ENCODE results near the gene HOXB4.

The HOXB4 gene

DNA sequence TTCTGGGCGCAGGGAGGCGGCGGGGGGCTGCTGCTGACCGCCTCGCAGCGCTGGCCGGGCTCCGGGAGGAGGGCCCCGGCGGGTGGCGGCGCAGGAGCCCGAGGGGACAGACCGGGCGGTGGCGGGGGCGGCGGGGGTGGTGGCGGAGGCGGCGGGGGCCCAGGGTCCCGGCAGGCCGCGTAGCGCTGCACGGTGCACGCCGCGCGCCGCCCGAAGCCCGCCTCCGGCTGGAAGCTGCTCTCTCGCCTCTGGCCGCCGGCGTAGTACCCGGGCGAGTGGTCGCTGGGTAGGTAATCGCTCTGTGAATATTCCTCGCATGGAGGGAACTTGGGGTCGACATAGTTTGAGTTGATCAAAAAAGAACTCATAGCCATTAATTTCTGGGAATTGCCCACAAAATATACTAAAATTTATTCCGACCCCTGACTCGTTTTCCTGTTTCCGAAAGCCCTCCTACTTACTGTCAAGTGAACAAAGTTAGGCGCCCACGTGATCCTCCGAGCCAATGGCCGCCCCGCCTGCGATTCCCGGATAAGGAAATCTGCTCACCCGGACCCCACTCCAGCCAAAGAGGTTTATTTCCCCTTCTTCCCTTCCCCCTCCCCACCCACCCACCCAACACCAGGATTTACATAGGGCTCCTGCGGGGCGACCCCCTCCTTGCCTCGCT is at the start of gene HOXB4:
Gene HOXB4, minus strand, starts transcription at position 405 of the 670 bp plus-strand sequence. Its CDS starts 31 bp downstream, at position 374.
- peak in 1 of 2 donors; percentile 43 for DNase-seq (ENCODE audit: low read depth in 2 of 2)

GRCh38 chr17:48627118-48627597 is 49.0 kb upstream of the HOXB4 start:
- no peak for DNase-seq (ENCODE audit: low read depth in 2 of 2)

GRCh38 chr17:48626245-48627117 is 48.3 kb upstream of the HOXB4 start, which contains the start of gene HOXB9:
Gene HOXB9, minus strand, starts transcription at chr17:48626358. Its CDS starts 89 bp downstream, at chr17:48626269.
- no peak for DNase-seq (ENCODE audit: low read depth in 2 of 2)

DNA sequence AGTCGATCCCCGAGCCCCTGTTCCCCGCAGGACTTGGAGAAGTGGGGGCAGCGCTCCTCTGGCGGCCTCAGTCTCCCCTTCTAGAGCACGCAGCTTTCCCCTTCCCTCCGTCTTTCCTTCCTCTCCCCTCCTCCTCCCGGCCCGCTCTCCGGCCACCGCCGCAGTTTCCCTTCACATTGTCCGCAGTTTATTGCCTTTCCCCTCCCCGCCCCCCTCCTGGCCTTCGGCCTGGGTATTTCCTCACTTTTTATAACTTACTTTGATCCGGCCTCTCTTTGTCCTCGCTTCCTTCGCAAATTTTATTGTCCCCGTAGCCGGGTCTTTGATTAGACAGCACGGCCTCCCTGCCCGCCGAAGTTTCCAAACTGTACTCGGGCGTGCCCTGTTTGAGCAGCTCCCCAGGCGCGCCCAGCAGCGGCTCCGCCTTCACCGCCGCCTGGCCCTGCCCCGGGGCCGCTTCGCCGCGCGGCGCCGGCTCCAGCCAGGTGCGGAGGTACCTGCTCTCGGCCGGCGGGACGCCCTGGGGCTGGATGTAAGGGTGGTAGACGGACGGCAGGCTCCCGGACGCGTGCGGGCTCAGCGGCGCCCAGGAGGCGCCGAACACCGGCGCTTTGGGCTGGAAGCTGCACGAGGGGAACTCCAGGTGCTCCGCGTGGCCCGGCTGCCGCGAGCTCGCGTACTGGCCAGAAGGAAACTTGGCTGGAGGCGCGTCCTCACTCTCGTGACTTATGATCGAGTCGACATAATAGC is 47.5 kb upstream of the HOXB4 start:
- DNase-seq (ENCODE audit: low read depth in 2 of 2), result no peak

DNA sequence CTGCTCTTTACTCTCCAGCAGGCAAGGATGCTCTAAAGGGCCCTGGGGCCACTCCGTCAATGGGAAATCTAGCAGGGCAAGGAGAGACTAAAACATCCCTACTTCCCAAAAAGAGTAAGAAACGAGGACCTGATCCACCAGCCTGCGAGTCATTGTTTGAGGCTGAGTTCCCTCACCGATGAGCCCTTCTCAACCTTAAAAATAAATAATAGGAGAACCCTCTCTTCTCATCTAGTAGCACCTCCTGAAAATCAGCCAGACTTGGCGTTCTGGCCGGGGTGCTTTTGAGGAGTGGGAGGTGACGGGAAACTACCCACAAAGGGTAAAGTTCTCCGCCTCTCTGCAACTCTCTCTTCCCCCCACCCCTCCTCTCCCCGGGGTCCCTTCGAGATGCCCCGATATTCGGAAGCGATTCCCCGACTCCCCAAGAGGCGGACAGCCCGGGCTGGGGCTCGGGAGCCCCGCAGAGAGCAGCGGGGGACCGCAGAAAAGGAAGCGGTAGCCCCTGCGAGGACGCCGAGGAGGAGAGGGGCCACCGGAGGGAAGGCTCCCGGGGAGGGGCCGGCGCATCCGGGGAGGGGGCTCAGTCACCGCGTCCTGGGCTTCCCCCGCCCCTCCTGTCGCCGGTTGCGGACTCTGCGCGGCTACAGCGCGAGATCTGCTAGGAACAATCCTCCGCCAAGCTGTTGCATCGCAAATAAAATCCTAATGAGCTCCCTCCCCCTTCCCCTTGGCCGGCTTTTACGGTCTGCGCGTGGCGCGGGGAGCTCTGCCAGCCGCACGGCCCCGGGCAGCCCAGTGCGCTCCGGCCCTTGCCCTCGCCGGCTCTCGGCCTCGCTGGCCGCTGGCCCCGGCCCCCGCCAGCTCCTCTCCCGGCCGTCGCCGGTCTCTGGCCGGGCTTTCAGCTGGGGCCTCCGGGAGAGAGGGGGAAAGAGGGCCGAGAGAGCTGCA is 46.7 kb upstream of the HOXB4 start:
- DNase-seq (ENCODE audit: low read depth in 2 of 2), result no peak

DNA sequence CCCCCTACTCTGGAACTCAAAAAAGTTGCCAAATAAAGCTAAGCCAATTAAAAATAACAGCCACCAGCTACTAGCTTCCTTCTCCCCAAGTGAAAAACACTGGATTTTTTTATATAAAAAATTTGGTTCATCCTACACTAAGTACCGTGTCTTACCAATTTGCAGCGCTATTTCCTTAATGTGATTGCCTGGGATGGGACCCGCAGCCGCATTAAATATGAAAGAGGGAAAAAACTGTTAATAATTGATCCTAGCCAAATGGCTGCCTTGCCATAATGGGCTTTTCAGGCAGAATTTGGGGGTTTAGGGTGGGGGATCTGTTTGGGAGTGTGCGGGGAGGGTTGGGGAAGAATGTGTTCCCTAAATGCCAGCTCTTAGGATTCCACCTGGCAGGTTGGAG is 46.0 kb upstream of the HOXB4 start:
- no peak for DNase-seq (ENCODE audit: low read depth in 2 of 2)

GRCh38 chr17:48623583-48623982 is 45.4 kb upstream of the HOXB4 start:
- DNase-seq (ENCODE audit: low read depth in 2 of 2), result no peak

DNA sequence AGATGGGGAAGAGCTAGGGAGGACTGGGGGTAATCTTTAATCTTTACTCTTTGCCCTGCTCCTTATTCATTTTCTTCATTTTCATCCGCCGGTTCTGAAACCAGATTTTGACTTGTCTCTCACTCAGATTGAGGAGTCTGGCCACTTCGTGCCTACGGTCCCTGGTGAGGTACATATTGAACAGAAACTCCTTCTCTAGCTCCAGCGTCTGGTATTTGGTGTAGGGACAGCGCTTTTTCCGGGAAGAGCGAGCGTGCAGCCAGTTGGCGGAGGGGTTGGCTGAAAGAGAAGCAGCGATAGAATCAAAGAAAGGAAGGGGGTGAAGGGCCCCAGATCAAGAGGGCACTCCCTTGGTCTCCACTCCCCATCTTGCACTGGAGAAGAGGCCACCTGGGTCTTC is 44.7 kb upstream of the HOXB4 start:
- no peak for DNase-seq (ENCODE audit: low read depth in 2 of 2)

DNA sequence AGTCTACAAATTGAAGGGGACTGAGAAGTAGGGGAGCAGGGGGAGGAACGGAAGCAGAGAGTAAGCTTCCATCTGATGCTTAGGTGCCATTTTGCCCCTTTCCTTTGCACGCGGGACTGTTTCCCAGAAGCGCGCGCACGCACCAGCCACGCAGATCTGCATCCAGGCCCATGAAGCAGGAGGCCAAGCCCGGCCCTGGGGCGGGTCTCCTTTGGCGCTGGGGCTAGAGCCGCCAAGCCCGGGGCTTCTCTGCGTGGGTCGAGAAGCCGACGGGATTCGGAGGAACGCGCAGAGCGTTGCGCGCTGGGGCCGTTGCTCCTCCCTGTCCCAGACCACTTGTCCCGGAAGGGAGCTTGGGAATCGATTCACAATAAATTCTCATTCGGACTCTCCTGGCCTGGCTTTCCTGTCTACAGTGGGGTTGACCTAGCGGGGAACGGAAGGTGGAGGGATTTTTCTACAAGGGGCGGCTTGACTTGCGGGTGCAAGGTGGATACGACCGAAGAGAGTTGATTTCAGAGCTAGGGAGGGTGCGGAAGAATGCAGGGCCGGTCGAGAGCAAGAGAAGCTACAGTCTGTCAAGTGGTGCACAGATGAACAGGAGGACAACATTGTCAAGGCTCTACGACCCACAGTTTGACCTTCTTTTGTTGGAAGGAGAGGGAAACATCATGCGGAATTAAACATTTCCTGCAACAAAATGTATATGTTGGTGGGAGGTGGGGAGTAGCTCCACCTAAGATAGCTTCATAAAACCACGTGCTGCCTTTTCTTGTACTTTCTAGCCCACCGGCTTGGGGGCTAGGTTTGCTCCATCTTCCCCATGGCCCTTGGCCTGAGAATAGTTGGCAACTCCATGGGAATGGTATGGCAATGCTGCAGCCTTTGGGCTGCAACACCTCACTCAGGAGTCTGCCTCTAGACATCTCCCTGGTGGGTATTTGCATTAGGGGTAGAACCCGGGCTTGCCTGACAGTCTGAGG is 43.6 kb upstream of the HOXB4 start:
- DNase-seq (ENCODE audit: low read depth in 2 of 2), result no peak

GRCh38 chr17:48620461-48621139 is 42.5 kb upstream of the HOXB4 start:
- DNase-seq (ENCODE audit: low read depth in 2 of 2), result no peak

GRCh38 chr17:48619826-48620449 is 41.8 kb upstream of the HOXB4 start:
- no peak for DNase-seq (ENCODE audit: low read depth in 2 of 2)

DNA sequence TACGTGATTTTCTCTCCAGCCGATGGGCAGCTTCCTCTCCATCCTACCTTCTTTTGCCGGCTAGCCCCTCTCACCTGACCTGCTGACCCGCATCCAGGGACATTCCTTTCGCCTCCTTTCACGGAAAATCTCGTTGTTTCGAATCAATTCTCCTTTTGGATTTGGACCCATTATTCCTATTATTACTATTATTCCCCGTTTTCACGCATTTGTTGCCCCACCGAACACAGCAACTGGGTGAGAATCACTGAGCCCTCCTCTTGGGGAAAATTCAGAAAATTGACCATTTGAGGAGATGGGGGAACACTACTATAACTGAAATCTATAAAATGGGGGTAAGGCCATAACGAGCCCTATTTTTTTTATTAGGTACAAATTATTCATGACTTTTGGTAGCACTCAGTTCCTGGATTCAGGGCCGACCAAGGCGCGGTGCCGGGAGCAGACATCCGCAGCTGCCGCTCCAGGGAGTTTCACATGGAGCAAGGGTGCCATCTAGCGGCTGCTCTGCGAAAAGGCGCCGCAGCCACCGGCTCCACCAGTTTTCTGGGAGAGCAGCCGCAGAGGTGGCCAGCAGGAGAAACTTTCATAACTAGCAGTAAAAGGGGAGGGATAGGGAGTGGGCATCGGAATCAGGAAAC is 40.2 kb upstream of the HOXB4 start:
- DNase-seq (ENCODE audit: low read depth in 2 of 2), result peak; percentile 62 to 73

DNA sequence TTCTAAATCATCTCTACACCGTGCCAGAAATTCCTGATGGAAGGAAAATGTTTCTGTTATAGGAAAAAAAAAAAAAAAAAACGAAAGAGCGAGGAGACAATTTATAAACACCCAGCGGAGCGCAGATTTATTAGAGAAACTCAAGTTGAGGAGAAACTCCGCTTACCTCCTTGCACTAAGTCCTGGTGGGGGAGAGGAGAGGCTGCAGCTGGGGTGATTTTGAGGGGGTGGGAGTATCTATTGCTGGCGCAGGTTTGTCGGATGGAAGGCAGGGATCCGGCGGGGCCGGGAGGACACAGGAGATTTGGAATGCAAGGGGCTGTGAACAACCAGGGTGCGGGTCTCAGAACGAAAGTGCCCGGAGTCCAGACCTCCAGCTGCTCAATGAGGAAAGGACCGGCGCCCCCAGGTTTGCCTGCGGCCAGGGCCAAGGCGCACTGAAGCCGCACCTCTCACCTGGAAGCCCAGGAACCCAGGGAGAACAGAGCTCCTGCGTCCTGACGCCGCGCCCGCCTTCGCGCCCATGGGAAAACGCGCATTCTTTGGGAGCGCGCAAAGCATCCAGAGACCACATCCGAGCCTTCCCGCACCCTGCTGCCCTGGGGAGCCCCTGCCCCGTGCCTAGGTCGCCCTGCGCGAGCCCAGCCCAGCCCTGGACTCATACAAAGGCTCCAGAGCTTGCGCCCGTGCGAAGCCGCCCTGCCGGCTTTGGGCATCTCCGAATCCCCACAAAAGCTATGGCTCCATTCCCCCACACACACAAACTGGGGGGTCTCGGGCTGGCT is 39.5 kb upstream of the HOXB4 start:
- DNase-seq (ENCODE audit: low read depth in 2 of 2), result no peak

DNA sequence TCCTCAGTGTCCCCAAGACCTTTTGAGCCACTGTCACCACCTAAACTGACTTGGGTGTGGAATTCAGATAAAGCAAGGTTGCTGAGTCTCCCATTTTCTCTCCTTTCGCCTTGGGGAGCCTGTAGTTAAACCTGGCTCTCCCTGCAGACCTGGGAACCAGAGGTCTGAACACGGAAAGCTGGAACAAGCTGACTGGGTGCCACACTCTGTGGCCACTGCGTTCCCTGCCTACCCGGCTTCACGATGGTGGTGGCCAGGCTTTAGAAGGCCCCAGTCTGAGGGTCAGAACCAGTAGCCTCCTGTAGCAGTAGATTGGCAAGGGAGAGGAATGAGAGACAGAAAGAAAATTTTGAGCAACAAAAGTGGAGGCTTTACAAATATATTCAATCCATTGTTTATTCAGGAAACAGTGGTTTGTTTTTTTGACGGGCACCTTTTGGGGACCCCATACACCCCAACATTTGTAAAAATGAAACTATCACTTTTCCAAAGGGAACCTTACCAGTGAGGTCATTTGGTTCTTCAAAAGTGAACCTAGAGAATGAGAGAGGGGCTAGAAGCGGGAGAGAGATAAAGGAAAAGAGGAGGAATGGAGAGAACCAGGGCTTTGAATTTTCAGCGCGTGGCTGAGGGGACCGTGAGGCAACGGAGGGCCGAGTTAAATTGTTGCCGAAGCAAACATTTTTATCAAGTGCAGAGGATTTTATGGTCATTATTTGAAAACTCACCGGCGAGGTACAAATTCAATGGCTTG is 38.7 kb upstream of the HOXB4 start:
- DNase-seq (ENCODE audit: low read depth in 2 of 2), result no peak

DNA sequence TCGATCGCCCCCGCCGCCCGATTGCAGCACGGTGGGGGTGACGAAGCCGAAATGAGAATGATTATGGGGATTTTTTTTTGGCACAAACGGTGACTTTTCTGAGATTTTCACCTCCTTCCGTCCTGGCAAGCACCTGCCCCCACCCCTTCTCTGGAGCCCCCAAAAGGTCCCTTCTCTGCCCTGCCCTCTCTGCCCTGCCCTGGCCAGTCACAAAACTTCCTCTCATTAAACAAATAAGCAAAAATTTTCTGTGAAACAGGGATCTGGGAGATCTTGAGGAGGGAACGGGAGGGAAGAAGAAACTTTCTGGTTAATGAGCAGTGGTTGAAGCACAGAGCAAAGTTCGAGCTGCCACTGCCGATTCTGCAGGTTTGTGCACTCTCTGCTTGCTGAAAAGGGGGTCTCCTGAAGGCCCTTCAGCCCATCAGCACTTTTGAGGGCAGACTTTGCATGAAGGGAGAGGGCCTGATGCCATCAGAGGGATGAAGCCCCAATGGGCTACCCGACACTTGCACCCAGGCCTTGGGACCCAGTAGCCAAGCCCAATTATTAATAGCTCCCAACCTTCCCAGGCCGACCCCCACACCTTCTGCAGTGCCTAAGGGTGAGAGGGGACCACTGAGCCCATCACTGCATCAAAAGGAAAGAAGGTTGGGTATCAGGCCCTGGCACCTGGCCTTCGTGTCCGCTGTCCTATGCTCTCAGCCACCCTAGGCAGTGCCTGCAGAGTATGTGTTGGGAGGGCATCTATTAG is 38.0 kb upstream of the HOXB4 start:
- DNase-seq (ENCODE audit: low read depth in 2 of 2), result no peak
